OCI-LY1 (cell line): Measurements from ENCODE around the gene SUGCT.

ENCODE experiments used
- H2AFZ ChIP-seq: fragments of 200-600 bp; sonication (generic), shearing (Covaris generic); 2 replicates; pipeline ENCODE4 v1.6.0; 2014; ENCODE audit warnings: antibody characterized with exemption, mild to moderate bottlenecking, low read length
- H3F3A ChIP-seq: fragments of 200-600 bp; sonication (generic), shearing (Covaris generic); 2 replicates; pipeline ENCODE4 v1.6.0; 2014; ENCODE audit warnings: mild to moderate bottlenecking, antibody characterized with exemption, low read length, moderate library complexity; ENCODE audit not compliant: insufficient read depth
- H3K27ac ChIP-seq: fragments of 200-600 bp; sonication (generic); 2 replicates; pipeline ENCODE4 v1.5.1; 2014; ENCODE audit warnings: low read length, mixed run types, mild to moderate bottlenecking, low read depth; ENCODE audit not compliant: poor library complexity, severe bottlenecking
- H3K27me3 ChIP-seq: fragments of 200-600 bp; sonication (generic); 2 replicates; pipeline ENCODE4 v1.6.0; 2014; ENCODE audit warnings: antibody characterized with exemption, mild to moderate bottlenecking, low read length, moderate library complexity; ENCODE audit not compliant: insufficient read depth
- H3K36me3 ChIP-seq: fragments of 200-600 bp; sonication (generic); 2 replicates; pipeline ENCODE4 v1.6.1; 2014; ENCODE audit warnings: mild to moderate bottlenecking, antibody characterized with exemption, low read length, moderate library complexity, mixed read lengths; ENCODE audit not compliant: insufficient read depth
- H3K4me1 ChIP-seq: fragments of 200-600 bp; sonication (generic); 2 replicates; pipeline ENCODE4 v1.5.1; 2014; ENCODE audit warnings: mild to moderate bottlenecking, low read length, moderate library complexity; ENCODE audit not compliant: insufficient read depth, severe bottlenecking
- H3K4me2 ChIP-seq: fragments of 200-600 bp; sonication (generic), shearing (Covaris generic); 2 replicates; pipeline ENCODE4 v1.6.1; 2014; ENCODE audit warnings: low read length
- H3K4me3 ChIP-seq: fragments of 200-600 bp; sonication (generic); 2 replicates; pipeline ENCODE4 v1.5.1; 2014; ENCODE audit warnings: low read length, low read depth, mild to moderate bottlenecking, mixed read lengths; ENCODE audit not compliant: poor library complexity, severe bottlenecking
- H3K79me2 ChIP-seq: fragments of 200-600 bp; shearing (Covaris generic); 2 replicates; pipeline ENCODE4 v1.6.1; 2016; ENCODE audit warnings: mixed run types, low read length, mixed read lengths; ENCODE audit not compliant: insufficient read depth
- H3K9ac ChIP-seq: fragments of 200-600 bp; sonication (generic), shearing (Covaris generic); 2 replicates; pipeline ENCODE4 v1.6.1; 2014; ENCODE audit warnings: mild to moderate bottlenecking, low read length, mixed read lengths
- H3K9me2 ChIP-seq: fragments of 200-600 bp; sonication (generic), shearing (Covaris generic); 2 replicates; pipeline ENCODE4 v1.6.1; 2014; ENCODE audit warnings: low read depth, mild to moderate bottlenecking, low read length, mixed read lengths
- H3K9me3 ChIP-seq: fragments of 200-600 bp; shearing (Covaris generic); 2 replicates; pipeline ENCODE4 v1.6.1; 2014; ENCODE audit warnings: low read length, mixed read lengths
- H4K20me1 ChIP-seq: fragments of 200-600 bp; sonication (generic), shearing (Covaris generic); 2 replicates; pipeline ENCODE4 v1.6.0; 2016; ENCODE audit warnings: mild to moderate bottlenecking, low read length; ENCODE audit not compliant: insufficient read depth
- CTCF ChIP-seq: fragments of 200-600 bp; sonication (generic), shearing (Covaris generic); IDR thresholded peaks from 2 replicates; pipeline ENCODE4 v1.5.1; 2017; ENCODE audit warnings: mild to moderate bottlenecking, antibody characterized with exemption, low read length, moderate library complexity, mixed read lengths
- EZH2 ChIP-seq: fragments of 200-600 bp; sonication (generic), shearing (Covaris generic); IDR thresholded peaks from 2 replicates; pipeline ENCODE4 v1.8.0; 2017; ENCODE audit warnings: borderline replicate concordance, mixed run types, mild to moderate bottlenecking, antibody characterized with exemption, low read length, moderate library complexity, mixed read lengths

The SUGCT gene

GRCh38 chr7:40156988-40157387 is 22.2 kb downstream of the SUGCT start:
- no peak for TF ChIP-seq CTCF
- TF ChIP-seq EZH2 = no peak
- no peaks in the 10 kb centered on the region for H3K4me1 ChIP-seq

GRCh38 chr7:40162516-40162915 is 27.7 kb downstream of the SUGCT start:
- Histone ChIP-seq H2AFZ (no peak overlapping the region), H3K27me3 (no peaks in the 10 kb centered on the region), H3K9me2 (no peaks in the 10 kb centered on the region), H4K20me1 (no peaks in the 10 kb centered on the region), H3K4me2 (no peak overlapping the region), H3K36me3 (no peaks in the 10 kb centered on the region), H3K4me3 (no peak overlapping the region), H3K79me2 (no peaks in the 10 kb centered on the region), H3F3A (no peaks in the 10 kb centered on the region), H3K27ac (no peak overlapping the region), H3K9me3 (no peaks in the 10 kb centered on the region), H3K9ac (no peak overlapping the region), H3K4me1 (no peaks in the 10 kb centered on the region)
- TF ChIP-seq CTCF (no peak), EZH2 (no peak)

More at GRCh38 chr7:40156988-40157387, 22.2 kb downstream of the SUGCT start:
- H4K20me1 ChIP-seq = no peaks in the 10 kb centered on the region
- no peaks in the 10 kb centered on the region for H3K27me3 ChIP-seq
- no peak overlapping the region for H3K27ac ChIP-seq
- H3K36me3 ChIP-seq = no peaks in the 10 kb centered on the region
- H3K9me2 ChIP-seq = no peaks in the 10 kb centered on the region
- no peaks in the 10 kb centered on the region for H3K9me3 ChIP-seq
- no peak overlapping the region for H2AFZ ChIP-seq
- no peak overlapping the region for H3K4me3 ChIP-seq
- H3K4me2 ChIP-seq = no peak overlapping the region
- no peaks in the 10 kb centered on the region for H3F3A ChIP-seq
- no peak overlapping the region for H3K9ac ChIP-seq
- no peaks in the 10 kb centered on the region for H3K79me2 ChIP-seq

GRCh38 chr7:40165216-40165615 is 30.4 kb downstream of the SUGCT start:
- Histone ChIP-seq H3K9ac (no peak overlapping the region), H3K27me3 (no peaks in the 10 kb centered on the region), H3K79me2 (no peaks in the 10 kb centered on the region), H3K4me2 (no peak overlapping the region), H3K36me3 (no peaks in the 10 kb centered on the region), H3K27ac (no peak overlapping the region), H3K4me1 (no peaks in the 10 kb centered on the region), H3K9me2 (no peaks in the 10 kb centered on the region), H2AFZ (no peak overlapping the region), H3K9me3 (no peaks in the 10 kb centered on the region), H3F3A (no peaks in the 10 kb centered on the region), H4K20me1 (no peaks in the 10 kb centered on the region), H3K4me3 (no peak overlapping the region)
- TF ChIP-seq CTCF (no peak), EZH2 (no peak)
